GM18507 (cell line): ENCODE data around the gene EHHADH.
A peak's percentile ranks its signal among the peaks of the same experiment; 100 is the strongest.

Source experiments
- DNase-seq: peaks from one replicate; pipeline ENCODE4 v3.0.0; 2011; ENCODE audit warnings: low read depth; ENCODE audit not compliant: insufficient read length; ENCODE audit errors: extremely low spot score
- FAIRE-seq: peaks from 2 replicates; lab custom pipeline; 2011; peaks lifted over from hg19 to GRCh38; lab: Jason Lieb, UNC

Gene EHHADH

GRCh38 chr3:185204894-185205293 lies 49.0 kb downstream of the EHHADH start:
- no peak for DNase-seq
- no peak for FAIRE-seq

- DNase-seq = no peak
- FAIRE-seq = no peak
These were observed 53.2 kb downstream of the EHHADH start for GRCh38 chr3:185200639-185201038.

- FAIRE-seq (no peak), DNase-seq (no peak)
These were observed 54.2 kb downstream of the EHHADH start for GRCh38 chr3:185199671-185200070.

GRCh38 chr3:185199206-185199605 lies 54.6 kb downstream of the EHHADH start:
- DNase-seq (no peak), FAIRE-seq (no peak)

- FAIRE-seq = no peak
- DNase-seq = no peak
These were observed 56.8 kb downstream of the EHHADH start for GRCh38 chr3:185197068-185197467.

GRCh38 chr3:185195652-185196051 lies 58.2 kb downstream of the EHHADH start:
- DNase-seq (no peak), FAIRE-seq (no peak)

- FAIRE-seq (no peak), DNase-seq (no peak)
These were observed 65.0 kb downstream of the EHHADH start for GRCh38 chr3:185188816-185189215.

- FAIRE-seq (no peak), DNase-seq (no peak)
These were observed 66.5 kb downstream of the EHHADH start for GRCh38 chr3:185187391-185187790.

- peak; percentile 84 for FAIRE-seq
- no peak for DNase-seq
These were observed 77.0 kb downstream of the EHHADH start for GRCh38 chr3:185176750-185177359.

GRCh38 chr3:185175370-185175987 lies 78.4 kb downstream of the EHHADH start:
- FAIRE-seq = peak; percentile 78
- DNase-seq = no peak

GRCh38 chr3:185172086-185173049 lies 81.5 kb downstream of the EHHADH start:
- no peak for DNase-seq

GRCh38 chr3:185164428-185165217 lies 89.2 kb downstream of the EHHADH start:
- FAIRE-seq (no peak), DNase-seq (no peak)

More at GRCh38 chr3:185172086-185173049, 81.5 kb downstream of the EHHADH start:
- FAIRE-seq = no peak

GRCh38 chr3:185162634-185163033 lies 91.2 kb downstream of the EHHADH start:
- FAIRE-seq (no peak), DNase-seq (no peak)

- FAIRE-seq (no peak), DNase-seq (no peak)
These were observed 92.1 kb downstream of the EHHADH start for GRCh38 chr3:185161761-185162160.

- no peak for DNase-seq
- FAIRE-seq = no peak
These were observed 96.5 kb downstream of the EHHADH start for GRCh38 chr3:185157347-185157746.

- no peak for FAIRE-seq
These were observed 98.2 kb downstream of the EHHADH start for GRCh38 chr3:185155678-185156077.

GRCh38 chr3:185153861-185154629 lies 99.8 kb downstream of the EHHADH start:
- DNase-seq = no peak

More at GRCh38 chr3:185155678-185156077, 98.2 kb downstream of the EHHADH start:
- no peak for DNase-seq

GRCh38 chr3:185153171-185153771 lies 100.6 kb downstream of the EHHADH start:
- DNase-seq (no peak), FAIRE-seq (no peak)

More at GRCh38 chr3:185153861-185154629, 99.8 kb downstream of the EHHADH start:
- no peak for FAIRE-seq
